Astrocyte of the spinal cord (primary cell): Measurements from ENCODE around the gene SDR42E1.

ENCODE experiments used
- DNase-seq: peaks from one replicate; pipeline ENCODE4 v3.0.0; 2011; ENCODE audit warnings: low read depth, low spot score
- H3K4me3 ChIP-seq: 2 replicates; pipeline ENCODE4 v1.5.1; 2011; ENCODE audit warnings: low read depth, mild to moderate bottlenecking, low read length, moderate library complexity
- in situ Hi-C: cut with HindIII; loops from 2 replicates; pipeline ENCODE4 v1.10.0; 2017; ENCODE audit warnings: low sequenced_read_pairs
- TF ChIP-seq, protein P1 (sequence below): IDR thresholded peaks from 2 replicates; pipeline ENCODE4 v1.5.1; 2012; ENCODE audit warnings: low read depth, mild to moderate bottlenecking, low read length, inconsistent platforms

SDR42E1 gene

GRCh38 chr16:82033006-82033405, 21.7 kb upstream of the SDR42E1 start:
- DNase-seq: no peak
- no peak overlapping the region for H3K4me3 ChIP-seq
- TF ChIP-seq, protein P1, sequence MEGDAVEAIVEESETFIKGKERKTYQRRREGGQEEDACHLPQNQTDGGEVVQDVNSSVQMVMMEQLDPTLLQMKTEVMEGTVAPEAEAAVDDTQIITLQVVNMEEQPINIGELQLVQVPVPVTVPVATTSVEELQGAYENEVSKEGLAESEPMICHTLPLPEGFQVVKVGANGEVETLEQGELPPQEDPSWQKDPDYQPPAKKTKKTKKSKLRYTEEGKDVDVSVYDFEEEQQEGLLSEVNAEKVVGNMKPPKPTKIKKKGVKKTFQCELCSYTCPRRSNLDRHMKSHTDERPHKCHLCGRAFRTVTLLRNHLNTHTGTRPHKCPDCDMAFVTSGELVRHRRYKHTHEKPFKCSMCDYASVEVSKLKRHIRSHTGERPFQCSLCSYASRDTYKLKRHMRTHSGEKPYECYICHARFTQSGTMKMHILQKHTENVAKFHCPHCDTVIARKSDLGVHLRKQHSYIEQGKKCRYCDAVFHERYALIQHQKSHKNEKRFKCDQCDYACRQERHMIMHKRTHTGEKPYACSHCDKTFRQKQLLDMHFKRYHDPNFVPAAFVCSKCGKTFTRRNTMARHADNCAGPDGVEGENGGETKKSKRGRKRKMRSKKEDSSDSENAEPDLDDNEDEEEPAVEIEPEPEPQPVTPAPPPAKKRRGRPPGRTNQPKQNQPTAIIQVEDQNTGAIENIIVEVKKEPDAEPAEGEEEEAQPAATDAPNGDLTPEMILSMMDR: no peak
- in situ Hi-C loops: no loop called here

DNA sequence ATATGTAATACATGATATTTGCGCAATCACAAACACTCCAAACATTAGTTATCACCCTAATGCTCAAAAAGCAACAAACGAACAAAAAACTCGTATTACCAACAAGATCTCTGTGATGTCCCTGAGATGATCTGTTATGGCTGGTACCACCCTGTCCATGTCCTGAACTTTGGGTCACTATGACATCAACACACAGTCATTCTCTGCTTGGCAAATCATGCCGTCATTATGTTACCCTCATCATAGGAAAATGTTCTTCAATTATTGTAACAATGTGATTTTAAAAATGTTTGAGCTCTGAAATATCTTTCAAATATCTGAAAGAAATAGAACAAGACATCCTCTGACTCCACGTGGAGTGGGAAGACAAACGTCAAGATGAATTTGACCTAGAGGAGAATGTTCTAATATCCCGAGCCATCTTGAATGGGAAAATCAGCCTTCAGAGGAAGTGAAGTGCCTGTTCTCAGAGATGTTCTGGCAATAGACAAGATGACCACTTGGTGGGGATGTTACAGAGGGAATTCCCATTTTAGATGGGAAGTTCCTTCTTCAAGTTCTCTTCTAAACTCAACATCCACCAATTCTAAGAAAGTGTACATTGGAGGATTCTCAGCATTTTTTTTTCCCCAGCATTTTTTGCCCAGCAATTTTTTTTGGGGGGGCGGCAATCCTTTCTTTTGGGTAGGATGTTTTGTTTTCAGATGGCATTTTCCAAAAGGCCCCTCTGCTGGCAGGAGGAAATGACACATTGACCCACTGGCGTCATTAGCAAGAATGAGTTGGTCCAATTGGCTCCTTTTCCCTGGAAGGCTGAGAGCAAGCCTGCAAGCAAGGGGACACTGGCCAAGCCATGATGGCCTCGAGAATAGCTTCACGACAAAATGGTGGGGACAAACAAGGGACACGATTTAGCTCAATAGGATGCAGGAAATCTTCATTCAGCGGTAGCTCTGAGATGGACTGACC, 20.1 kb upstream of the SDR42E1 start:
- in situ Hi-C loops: no loop called here
- TF ChIP-seq, protein P1: peak; percentile 71
- H3K4me3 ChIP-seq: no peak overlapping the region
- DNase-seq: peak; percentile 78

DNA sequence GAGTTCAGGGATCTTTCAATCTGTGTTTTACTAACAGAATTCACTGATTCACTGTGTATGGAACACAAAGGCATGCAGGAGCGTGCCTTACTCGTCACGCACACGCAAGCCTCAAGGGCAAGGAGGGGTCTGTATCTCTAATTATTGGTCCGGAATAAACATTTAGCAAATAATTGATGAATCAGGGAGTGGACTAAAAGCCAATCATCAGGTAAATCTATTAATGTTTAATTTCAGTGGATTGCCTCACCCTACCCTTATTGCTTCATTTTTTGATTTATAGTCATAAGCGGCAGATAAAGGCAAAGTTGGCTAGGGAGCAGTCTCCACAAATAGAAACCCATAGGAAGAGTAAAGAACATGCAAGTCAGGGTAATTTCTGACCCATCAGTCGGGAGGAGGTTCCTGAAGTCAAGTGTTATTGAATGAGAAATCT, 16.4 kb upstream of the SDR42E1 start:
- DNase-seq: no peak
- H3K4me3 ChIP-seq: no peak overlapping the region
- in situ Hi-C loops: no loop called here
- TF ChIP-seq, protein P1: no peak

- H3K4me3 ChIP-seq: no peak overlapping the region
- TF ChIP-seq, protein P1: no peak
- DNase-seq: no peak
- in situ Hi-C loops: no loop called here
Measured at GRCh38 chr16:82024883-82025282, 13.6 kb upstream of the SDR42E1 start.

DNA sequence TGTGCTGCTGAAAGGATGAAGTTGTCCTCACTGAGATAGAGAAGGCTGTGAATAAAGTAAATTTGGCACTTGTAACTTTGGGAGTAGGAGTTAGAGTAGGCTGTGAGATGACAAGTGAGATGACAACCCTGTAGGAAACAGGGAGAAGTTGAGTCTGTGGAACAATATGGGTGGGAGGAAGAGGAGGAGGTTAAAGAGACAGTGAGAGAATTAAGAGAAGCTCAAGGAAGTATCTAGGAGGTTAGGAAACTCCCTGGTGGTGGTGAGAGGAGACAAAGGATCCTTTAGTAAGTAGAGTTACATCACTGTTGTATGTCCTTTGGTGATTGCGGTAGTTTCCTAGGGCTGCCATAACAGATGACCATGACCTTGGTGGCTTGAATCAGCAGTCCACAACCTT, 13.0 kb upstream of the SDR42E1 start:
- TF ChIP-seq, protein P1: no peak
- no peak for DNase-seq
- H3K4me3 ChIP-seq: no peak overlapping the region
- in situ Hi-C loops: no loop called here

DNA sequence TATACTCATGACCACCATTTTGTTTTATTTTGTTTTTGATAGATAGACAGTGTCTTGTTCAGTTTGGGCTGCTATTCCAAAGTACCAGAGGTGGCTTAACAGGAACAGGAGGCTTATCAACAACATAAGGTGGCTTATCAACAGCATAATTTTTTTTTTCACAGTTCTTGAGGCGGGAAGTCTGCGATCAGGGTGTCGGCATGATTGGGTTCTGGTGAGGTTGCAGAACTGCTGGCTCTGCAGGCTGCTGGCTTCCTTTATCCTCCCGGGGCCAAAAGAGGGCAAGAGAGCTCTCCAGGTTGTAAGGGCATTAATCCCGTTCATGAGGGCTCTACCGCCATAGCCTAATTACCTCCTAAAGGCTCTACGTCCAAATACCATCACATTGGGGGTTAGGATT, 11.9 kb upstream of the SDR42E1 start:
- in situ Hi-C loops: no loop called here
- TF ChIP-seq, protein P1: no peak
- no peak overlapping the region for H3K4me3 ChIP-seq
- DNase-seq: no peak
